Frontal cortex (tissue), 4 donors: ENCODE results near the gene ZCRB1. TPM values are rescaled to one million over a fixed set of nuclear protein-coding genes. Genes with fewer than 3 reads are reported as not detected.
"Not testable (repeated sequence)": the region's sequence is repeated elsewhere in the genome, so short reads cannot be mapped to it uniquely, and the experiment has no call there.

Source experiments
- DNase-seq, 2 donors: peaks; one replicate each; pipeline ENCODE4 v3.0.0; 2012; ENCODE audit warnings: low spot score in 2 of 2
- FAIRE-seq: peaks from 2 replicates; lab custom pipeline; 2012; peaks lifted over from hg19 to GRCh38; lab: Jason Lieb, UNC
- total RNA-seq: library from RNA; depleted of rRNA; stranded (reverse); fragments of >200 nt; gene quantifications from one replicate; pipeline ENCODE4 v1.2.3, GENCODE V29; 2014
- donor health status: control.
- donor health status: control.
- donor health status: control.

Gene ZCRB1, protein sequence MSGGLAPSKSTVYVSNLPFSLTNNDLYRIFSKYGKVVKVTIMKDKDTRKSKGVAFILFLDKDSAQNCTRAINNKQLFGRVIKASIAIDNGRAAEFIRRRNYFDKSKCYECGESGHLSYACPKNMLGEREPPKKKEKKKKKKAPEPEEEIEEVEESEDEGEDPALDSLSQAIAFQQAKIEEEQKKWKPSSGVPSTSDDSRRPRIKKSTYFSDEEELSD
- 24.9 TPM for total RNA-seq

DNA sequence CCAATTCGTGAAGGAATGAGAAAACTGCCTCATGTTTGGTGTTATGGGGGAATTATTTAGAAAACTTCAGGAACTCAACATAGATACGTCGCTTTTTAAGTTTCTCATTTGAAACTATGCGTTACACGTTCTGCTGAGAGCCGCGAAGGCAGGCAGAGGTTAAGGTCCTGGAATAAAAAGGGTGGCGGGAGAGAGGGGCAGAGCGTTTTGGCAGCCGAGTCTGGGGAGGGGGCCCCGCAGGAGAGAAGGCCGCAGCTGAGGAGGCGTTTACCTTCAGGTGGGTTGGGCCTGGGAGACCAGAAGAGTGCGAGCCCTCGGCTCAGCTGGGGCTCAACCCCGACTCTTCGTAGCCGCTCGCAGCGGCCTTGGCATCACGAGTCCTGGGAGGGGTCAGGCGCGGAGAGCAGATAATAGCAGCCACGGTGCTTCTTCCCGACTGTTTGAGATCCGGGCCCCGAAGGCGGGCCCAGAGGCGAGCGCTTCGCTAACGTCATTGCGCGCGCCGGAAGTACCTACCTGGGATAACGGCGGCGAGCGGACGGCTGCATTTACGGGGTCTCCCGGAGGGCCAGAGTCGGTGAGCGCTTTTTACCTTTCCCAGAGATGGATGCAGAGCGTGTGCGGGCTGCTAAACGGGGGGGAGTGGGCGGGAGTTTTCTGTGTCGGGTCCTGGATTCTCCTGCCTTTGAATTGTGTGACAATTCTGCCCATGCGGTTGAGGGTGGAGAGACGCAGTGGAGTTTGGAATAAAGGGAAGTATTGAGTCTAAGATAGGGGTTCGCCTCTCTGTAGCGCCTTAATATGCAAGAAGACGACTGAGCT is at the start of gene ZCRB1, which contains the start of gene PPHLN1:
ZCRB1 (minus strand) TSS at position 442 of the 822 bp plus-strand sequence. CDS start 1,992 bp downstream, outside the sequence.
PPHLN1 (plus strand) TSS at position 515 of the 822 bp plus-strand sequence. CDS start 9,736 bp downstream, outside the sequence.
- no peak for FAIRE-seq
- DNase-seq = peak; percentile 45 to 70

DNA sequence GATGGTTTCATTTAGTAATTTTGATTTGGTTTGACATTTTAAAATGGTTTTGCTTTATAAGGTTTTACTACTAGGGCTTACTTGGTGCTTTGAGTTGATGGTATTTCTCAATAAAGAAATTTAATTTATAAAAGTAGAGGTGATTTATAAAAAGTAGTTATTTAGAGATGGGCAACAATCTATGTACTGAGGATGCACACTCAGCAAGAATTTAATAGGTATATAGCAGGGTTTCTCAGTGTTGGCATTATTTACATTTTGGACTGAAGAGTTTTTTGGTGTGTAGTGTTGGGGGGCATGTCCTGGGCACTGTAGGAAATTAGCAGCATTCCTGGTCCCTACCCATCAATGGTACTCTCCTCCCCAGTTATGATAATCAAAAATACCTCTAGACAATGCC is 47.8 kb upstream of the ZCRB1 start:
- DNase-seq = no peak
- FAIRE-seq = no peak

DNA sequence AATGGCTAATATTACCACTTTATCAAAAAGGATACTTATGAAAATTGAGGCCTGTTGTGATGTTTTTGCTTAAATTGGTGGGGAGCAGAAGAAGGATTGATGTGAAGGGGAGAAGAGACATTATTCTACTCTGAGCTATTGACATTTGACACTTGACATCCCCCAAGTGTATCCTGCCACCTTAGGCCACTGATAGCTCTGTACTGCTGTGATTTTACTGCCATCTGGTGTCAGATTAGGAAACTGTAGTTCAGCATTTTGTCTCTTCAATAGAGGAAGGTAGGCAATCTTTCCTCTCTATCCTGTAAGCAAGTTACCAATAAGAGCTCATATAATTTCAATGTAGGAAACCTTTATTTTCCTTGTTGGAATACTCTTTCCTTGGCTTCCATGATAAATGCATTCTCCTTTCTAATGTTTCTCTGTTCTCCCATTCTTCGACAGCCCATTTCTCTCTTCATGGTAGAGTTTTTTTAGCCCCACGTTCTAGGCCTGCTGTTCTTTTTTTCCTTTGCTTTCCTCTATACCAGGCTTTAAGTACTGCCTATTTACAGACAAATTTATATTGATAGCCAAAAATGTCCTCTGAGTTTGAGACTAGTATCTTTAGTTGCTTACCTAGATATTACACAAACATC is 46.4 kb upstream of the ZCRB1 start:
- FAIRE-seq = no peak
- peak in 1 of 2 donors; percentile 32 for DNase-seq

DNA sequence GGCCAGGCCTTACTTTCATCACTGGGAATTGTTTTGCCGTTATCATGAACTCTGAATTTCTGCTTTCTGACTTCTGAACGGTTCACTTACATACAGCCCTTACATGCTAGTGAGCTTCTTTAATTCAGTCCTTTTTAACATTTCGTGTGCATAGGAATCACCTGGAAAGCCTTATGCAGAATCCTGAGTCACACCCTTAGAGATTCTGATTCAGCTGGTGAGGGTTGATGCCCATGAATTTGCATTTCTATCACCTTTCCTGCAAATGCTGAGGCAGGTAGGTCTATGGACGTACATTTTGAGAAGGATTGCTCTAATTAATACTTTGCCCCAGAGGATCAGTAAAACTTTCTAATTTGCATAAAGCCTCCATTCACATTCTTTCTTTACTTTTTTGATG is 44.1 kb upstream of the ZCRB1 start:
- DNase-seq (no peak), FAIRE-seq (no peak)

DNA sequence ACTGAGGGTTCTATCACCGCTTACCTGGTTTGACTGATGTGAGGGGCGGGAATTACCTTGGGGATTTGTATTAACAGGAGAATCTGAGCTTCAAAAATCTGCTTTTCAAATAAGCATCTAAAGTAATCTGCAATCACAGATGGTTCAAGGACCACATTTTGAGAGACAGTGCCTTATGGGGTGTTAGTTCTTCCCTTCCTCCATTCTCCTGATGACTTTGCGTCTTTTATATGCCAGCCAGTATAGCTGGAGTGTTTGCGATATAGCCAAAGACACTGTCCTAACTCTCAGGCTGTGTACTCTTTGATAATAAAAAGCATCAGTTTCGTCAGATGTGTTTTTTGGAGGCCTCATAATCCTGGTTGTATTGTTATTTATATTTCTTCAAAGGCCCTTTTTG is 39.6 kb upstream of the ZCRB1 start:
- FAIRE-seq (no peak), DNase-seq (no peak)

DNA sequence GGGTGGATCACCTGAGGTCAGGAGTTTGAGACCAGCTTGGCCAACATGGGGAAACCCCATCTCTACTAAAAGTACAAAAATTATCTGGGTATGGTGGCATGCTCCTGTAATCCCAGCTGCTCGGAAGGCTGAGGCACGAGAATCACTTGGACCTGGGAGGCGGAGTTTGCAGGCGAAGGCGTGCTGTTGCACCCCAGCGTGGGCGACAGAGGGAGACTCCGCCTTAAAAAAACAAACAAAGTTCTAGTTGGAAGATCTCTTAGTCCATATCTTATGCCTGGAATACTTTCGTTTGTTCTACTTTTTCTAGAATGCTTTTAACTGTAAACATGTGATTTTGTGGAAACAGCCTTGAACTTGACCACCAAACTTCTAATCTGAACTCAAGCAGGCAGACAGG is 38.8 kb upstream of the ZCRB1 start:
- DNase-seq (no peak), FAIRE-seq (no peak)

DNA sequence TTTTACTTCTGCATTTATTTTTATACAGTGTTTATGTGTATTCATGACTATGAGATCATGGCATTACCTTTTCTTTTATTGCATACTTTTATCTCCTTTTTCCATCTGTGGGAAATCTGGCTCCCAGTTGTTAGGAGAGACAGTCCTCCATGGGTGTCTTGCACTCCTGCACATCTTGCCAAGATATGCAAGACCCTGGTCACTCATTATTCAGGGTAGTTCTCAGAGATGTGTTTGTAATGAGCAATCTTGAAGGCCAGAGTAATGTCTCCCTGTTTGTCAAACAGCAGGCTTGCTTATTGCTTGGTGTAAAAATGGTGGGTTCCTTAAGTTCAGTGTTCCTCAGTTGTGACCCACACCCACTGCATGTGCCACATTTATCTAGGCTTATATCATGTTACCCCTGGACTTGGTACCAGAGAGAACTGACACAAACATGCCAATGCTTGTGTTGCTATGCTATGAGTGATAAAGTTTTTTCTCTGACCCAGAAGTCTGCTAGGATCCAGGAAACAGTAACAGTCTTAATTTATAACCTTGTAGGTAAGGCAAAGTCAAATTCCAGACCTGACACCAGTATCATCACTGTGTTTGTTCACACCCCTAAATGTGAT is 36.9 kb upstream of the ZCRB1 start:
- FAIRE-seq (no peak), DNase-seq (no peak)

DNA sequence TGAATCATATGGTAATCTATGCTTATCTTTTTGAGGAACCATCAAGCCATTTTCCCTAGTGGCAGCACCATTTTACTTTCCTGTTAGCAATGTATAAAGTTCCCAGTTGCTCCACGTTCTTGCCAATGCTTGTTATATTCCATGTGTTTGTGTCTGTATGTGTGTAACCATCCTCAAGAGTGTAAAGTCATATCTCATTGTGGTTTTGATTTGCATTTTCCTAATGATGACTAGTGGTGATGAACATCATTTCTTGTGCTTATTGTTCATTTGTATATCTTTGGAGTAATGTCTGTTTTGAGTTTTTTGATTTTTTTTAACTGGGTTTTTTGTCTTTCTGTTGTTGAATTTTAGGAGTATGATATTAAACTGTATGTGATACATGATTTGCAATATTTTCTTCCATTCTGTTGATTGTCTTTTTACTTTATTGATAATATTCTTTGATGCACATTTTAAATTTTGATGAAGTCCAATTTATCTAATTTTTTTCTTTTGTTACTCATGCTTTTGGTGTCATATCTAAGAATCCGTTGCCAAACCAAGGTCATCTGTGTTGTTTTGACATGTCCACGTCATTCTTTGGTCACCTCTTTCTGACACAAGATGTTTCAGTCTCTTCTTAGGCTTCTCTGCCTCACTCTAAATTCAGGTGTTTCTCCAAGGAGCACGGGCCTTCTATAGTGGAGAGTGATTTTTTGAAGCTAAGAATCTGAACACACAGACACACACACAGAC is 36.2 kb upstream of the ZCRB1 start:
- no peak for FAIRE-seq
- no peak for DNase-seq

DNA sequence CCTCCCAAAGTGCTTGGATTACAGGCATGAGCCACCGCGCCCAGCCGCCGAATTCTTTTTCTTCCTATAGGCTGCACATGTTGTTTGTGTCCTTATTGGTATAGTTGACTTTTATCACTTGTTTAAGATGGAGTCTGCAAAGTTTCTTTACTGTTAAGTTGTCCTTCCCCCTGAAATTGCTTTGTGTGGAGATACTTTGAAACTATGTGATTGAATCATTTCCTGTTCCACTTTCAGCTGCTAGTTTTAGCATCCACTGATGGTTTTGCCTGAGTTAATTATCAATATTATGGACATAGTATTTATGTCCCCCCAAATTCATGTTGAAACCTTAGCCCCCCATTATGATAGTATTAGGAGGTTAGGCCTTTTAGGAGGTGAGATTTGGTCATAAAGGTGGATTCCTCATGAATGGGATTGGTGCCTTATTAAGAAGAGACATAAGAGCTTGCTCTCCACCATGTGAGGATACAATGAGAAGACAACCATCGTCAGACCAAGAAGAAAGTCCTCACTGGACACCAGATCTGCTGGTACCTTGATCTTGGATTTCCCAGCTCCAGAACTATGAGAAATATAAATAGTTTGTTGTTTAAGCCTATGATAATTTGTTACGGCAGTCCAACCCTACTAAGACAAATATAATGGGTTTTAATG is 35.0 kb upstream of the ZCRB1 start:
- DNase-seq (no peak), FAIRE-seq (no peak)

DNA sequence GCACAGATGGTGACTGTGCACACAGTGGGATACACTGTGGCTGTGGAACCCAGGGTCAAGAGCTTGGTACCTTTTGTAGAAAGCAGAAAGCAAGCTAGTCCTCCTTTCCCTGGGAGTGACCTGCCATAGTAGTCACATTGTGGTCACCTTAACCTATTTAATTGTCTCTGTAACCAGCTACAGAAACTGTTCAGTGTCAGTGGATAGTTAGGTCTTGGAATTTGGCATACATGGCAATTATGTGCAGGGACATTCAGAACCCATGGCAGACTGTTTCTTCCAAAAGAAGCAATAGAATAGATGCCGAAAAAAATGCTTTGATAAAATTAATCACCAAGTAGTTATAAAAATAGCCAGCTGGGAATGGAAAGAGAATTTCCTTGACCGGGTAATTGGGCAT is 30.4 kb upstream of the ZCRB1 start:
- FAIRE-seq = no peak
- no peak for DNase-seq

DNA sequence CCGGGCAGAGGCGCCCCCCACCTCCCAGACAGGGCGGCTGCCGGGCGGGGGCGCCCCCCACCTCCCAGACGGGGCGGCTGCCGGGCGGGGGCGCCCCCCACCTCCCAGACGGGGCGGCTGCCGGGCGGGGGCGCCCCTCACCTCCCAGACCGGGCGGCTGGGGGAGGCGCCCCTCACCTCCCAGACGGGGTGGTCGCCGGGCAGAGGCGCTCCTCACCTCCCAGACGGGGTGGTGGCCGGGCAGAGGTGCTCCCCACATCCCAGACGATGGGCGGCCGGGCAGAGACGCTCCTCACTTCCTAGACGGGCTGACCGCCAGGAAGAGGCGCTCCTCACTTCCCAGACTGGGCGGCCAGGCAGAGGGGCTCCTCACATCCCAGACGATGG is 24.1 kb upstream of the ZCRB1 start:
- DNase-seq, FAIRE-seq: not testable (repeated sequence)

DNA sequence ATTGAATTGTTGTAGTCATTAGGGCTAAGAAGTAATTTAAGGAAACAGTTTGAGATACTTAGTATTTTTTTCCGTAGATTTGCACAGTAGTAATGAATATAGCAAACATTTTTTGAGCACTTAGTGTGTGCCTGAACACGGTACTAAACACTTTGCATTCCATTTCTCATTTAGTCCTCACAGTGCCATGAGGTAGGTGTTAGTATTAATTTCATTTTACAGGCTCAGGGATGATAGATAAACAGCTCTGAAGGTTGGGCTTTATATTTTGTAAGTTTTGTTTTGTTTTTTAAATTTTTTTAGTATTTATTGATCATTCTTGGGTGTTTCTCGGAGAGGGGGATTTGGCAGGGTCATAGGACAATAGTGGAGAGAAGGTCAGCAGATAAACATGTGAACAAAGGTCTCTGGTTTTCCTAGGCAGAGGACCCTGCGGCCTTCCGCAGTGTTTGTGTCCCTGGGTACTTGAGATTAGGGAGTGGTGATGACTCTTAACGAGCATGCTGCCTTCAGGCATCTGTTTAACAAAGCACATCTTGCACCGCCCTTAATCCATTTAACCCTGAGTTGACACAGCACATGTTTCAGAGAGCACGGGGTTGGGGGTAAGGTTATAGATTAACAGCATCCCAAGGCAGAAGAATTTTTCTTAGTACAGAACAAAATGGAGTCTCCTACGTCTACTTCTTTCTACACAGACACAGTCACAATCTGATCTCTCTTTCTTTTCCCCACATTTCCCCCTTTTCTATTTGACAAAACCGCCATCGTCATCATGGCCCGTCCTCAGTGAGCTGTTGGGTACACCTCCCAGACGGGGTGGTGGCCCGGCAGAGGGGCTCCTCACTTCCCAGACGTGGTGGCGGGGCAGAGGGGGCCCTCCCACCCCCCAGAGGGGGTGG is 23.5 kb upstream of the ZCRB1 start:
- not testable (repeated sequence) for DNase-seq, FAIRE-seq

DNA sequence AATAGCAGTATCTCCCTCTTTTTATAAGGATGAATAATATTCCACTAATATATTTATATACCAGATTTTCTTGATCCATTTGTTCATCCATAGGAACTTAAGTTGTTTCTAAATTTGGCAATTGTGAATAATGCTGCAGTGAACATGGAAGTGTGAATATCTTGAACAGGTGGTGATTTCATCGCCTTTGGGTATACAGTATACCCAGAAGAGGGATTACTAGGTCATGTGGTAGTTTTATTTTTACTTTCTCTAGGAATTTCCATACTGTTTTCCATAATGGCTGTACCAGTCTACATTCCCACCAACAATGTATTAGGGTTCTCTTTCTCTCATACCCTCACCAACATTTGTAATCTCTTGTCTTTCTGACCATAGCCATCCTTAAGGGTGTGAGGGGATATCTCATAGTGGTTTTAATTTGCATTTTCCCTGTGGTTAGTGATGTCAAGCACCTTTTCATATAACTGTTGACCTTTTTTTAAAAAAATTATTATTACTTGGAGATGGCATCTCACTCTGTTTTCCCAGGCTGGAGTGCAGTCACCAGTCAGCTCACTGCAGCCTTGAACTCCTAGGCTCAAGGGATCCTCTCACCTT is 20.6 kb upstream of the ZCRB1 start:
- FAIRE-seq (no peak), DNase-seq (no peak)

DNA sequence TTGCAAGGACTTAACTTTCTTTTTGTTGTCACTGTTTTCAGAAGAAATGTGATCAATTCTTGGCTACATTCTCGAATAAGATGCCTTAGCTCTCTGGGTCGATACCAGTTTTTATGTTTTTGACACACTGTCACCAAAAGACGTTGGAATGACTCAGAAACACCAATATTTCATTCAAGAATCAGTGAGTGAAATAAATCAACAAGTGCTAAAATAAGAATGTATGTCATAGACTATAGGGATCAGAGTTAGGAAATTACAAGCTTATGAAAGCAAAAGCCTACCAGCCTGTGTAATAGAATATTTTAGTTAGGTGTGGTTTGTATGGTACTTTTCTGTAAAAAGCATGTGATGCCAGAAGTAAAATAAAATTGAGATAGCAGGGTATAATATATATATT is 17.8 kb upstream of the ZCRB1 start:
- FAIRE-seq (no peak), DNase-seq (no peak)

DNA sequence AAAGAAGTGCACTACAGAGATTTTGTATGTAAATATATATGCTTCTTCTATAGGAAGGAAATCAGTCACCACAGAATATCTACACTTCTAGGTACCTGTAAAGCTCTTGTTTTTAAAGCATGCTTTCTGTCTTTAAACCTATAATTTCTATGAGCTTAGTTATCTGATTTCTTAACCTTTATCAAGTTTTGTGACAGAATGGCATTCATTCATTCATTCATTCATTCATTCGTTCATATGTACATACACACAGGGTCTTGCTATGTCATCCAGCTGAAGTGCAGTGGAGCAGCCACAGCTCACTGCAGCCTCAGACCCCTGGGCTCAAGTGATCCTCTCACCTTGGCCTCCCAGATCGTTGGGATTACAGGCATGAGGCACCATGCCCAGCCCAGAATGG is 16.1 kb upstream of the ZCRB1 start:
- DNase-seq (no peak), FAIRE-seq (no peak)

DNA sequence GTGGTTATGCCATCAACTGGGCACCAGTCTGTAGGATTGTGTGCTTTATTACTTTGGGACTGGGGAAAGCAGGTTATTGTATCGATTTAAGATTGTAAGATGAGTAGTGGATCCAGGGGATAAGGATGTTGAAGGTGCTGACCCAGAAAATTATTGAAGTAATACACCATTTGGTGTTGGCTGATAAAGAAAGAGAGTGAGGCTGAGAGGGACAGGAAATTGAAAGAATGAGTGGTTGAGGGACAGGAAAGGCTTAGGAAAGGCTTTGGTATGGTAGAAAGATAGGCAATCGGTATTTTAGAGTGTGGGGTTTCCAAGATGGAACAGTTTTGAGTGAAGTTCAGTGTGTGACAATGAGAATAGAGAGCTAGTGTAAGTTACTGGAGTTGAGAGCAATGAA is 12.4 kb upstream of the ZCRB1 start:
- no peak for DNase-seq
- FAIRE-seq = no peak

DNA sequence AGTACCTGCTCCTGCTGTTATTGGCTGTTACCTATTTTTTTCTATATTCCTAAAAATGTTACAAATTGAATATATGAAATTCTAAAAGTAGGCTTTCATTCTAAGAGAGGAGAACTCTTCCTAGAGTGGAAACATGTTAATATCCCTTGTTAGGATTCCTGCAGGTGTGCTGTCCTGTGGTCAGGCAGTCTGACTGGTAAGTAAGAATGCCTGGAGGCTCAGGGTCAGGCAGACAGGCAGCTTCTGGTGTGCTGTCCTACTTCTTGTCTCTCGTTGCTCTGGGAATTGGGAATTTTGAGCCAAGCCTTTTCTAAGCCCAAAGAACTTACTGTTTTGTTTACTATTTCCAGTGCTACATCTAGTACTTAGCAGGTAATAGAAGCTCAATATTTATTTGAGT is 10.4 kb upstream of the ZCRB1 start:
- DNase-seq = no peak
- no peak for FAIRE-seq
